HepG2 (cell line): ENCODE results near the gene DDX23. TPM values are rescaled to one million over a fixed set of nuclear protein-coding genes. Genes with fewer than 3 reads are reported as not detected.

Source experiments
- HOXA7 ChIP-seq: sonication (generic); formaldehyde crosslinking; IDR thresholded peaks from 2 replicates; pipeline ENCODE4 v1.8.1; 2022; ENCODE audit warnings: mild to moderate bottlenecking, missing genetic modification reagents, moderate library complexity
- KDM1A ChIP-seq: IDR thresholded peaks from 2 replicates; pipeline ENCODE4 v1.6.1; 2016; ENCODE audit warnings: missing compliant biosample characterization
- MED1 ChIP-seq: sonication (generic); formaldehyde crosslinking; IDR thresholded peaks from 2 replicates; pipeline ENCODE4 v1.4.0; 2020; ENCODE audit warnings: missing genetic modification reagents
- MEIS2 ChIP-seq: sonication (generic); formaldehyde crosslinking; IDR thresholded peaks from 2 replicates; pipeline ENCODE4 v1.9.0; 2021; ENCODE audit warnings: mild to moderate bottlenecking, missing genetic modification reagents
- NAIF1 ChIP-seq: sonication (generic); formaldehyde crosslinking; IDR thresholded peaks from 2 replicates; pipeline ENCODE4 v1.5.0; 2020; ENCODE audit warnings: mild to moderate bottlenecking, missing genetic modification reagents, borderline replicate concordance
- NFRKB ChIP-seq: fragments of 450-650 bp; IDR thresholded peaks from 2 replicates; pipeline ENCODE4 v1.6.1; 2017
- NPAS2 ChIP-seq: sonication (generic); formaldehyde crosslinking; IDR thresholded peaks from 2 replicates; pipeline ENCODE4 v1.8.0; 2022; ENCODE audit warnings: mild to moderate bottlenecking, missing genetic modification reagents, borderline replicate concordance
- NR2F1 ChIP-seq, 2 experiments: fragments of 450-650 bp in 1 of 2; formaldehyde crosslinking in 1 of 2; IDR thresholded peaks; 2 replicates each; pipeline versions ENCODE4 v1.5.0 to v1.6.1; 2016 to 2020; ENCODE audit warnings: mild to moderate bottlenecking in 1 of 2, missing compliant biosample characterization in 1 of 2, missing genetic modification reagents in 1 of 2, moderate library complexity in 1 of 2
- RFXAP ChIP-seq: sonication (generic); formaldehyde crosslinking; IDR thresholded peaks from 2 replicates; pipeline ENCODE4 v1.4.0; 2020; ENCODE audit warnings: missing genetic modification reagents, borderline replicate concordance
- SPEN ChIP-seq: sonication (generic); formaldehyde crosslinking; IDR thresholded peaks from 2 replicates; pipeline ENCODE4 v1.5.1; 2020; ENCODE audit warnings: low read depth, mild to moderate bottlenecking, missing genetic modification reagents
- ZFP37 ChIP-seq: sonication (generic); formaldehyde crosslinking; IDR thresholded peaks from 2 replicates; pipeline ENCODE4 v1.4.0; 2020; ENCODE audit warnings: missing genetic modification reagents, borderline replicate concordance
- ZNF841 ChIP-seq: sonication (generic); formaldehyde crosslinking; IDR thresholded peaks from 2 replicates; pipeline ENCODE4 v1.8.1; 2023; ENCODE audit warnings: missing genetic modification reagents, borderline replicate concordance
- polyA plus RNA-seq, 8 experiments: library from polyadenylated mRNA; depleted of rRNA in 3 of 8; stranded (reverse) in 7 of 8; unstranded in 1 of 8; fragments of >200 nt; fragmentation: Illumina TruSeq in 4 of 8; extraction: Trizol in 4 of 8; gene quantifications; 2 replicates each; pipeline versions ENCODE4 v1.2.1 to v1.2.3, GENCODE V29; 2011 to 2016; ENCODE audit warnings: low read depth in 4 of 8, missing spikeins in 1 of 8, mixed read lengths in 1 of 8; ENCODE audit not compliant: insufficient read depth in 1 of 8
- total RNA-seq, 5 experiments: library from RNA; depleted of rRNA; stranded (reverse); fragments of >200 nt; fragmentation: Illumina TruSeq; extraction: Trizol; gene quantifications; 2 replicates each; pipeline ENCODE4 v1.2.3, GENCODE V29; 2016; ENCODE audit warnings: low read depth in 1 of 5
- TF ChIP-seq, protein P1 (sequence below): sonication (generic); formaldehyde crosslinking; IDR thresholded peaks from 2 replicates; pipeline ENCODE4 v1.4.0; 2020; ENCODE audit warnings: missing genetic modification reagents
- TF ChIP-seq, protein P2 (sequence below), 2 experiments: sonication (generic) in 1 of 2; formaldehyde crosslinking in 1 of 2; IDR thresholded peaks; 2 replicates each; pipeline versions ENCODE4 v1.6.1 to v1.9.0; 2014 to 2022; ENCODE audit warnings: antibody characterized with exemption in 1 of 2, borderline replicate concordance in 1 of 2, inconsistent platforms in 1 of 2, low read depth in 1 of 2, missing genetic modification reagents in 1 of 2
- TF ChIP-seq, protein P3 (sequence below): sonication (generic); formaldehyde crosslinking; IDR thresholded peaks from 2 replicates; pipeline ENCODE4 v1.4.0; 2020; ENCODE audit warnings: mild to moderate bottlenecking, low read depth, missing genetic modification reagents
- TF ChIP-seq, protein P4 (sequence below): sonication (generic); formaldehyde crosslinking; IDR thresholded peaks from 2 replicates; pipeline ENCODE4 v1.8.1; 2022; ENCODE audit warnings: mild to moderate bottlenecking, missing genetic modification reagents

DDX23 gene
- total and polyA plus RNA-seq, 2 of the 13 experiments (the other 11 are each of a cell fraction or from before 2014, with no cell fraction given): 35.7 to 90.0 TPM

DNA sequence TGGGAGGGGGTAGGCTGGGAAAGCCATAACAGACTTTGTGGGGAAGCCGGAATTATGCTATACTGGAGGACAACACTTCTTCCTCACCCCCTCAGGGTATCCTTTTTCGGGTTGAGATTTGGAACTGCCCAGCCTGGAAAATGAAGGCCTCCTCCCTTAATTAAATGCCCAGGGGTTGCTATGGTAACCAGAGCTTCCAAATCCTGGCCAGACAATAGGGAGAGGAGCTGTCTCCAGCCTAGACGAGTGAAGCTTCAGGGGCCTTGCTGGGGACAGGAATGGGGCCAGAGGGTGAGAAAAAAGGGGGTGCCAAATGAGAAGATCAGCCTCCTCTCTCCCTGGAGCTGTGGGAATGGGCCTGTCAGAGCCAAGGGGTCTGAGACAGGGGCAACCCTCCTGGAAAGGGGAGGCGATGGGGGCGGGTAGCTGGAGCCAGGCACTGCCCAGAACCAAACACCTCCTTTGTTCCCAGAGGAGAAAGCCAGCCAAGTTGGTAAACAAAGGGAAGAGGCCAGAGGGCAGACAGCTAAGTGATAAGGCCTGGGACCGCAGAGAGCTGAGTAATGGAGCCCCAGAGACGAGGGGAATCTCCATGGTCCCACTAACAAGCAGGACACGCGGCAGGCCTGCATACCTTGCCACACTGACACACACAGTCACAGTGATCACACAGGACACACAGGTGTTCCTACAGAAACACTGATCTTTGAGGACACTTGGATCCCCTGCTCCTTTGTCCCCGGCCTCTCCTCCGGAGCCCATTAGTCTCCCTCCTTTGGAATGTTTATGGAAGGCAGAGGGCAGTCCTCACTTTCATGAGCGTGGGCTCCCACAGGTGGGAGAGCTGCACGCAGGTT lies 31.6 kb upstream of the DDX23 start (continued):
- TF ChIP-seq, protein P1, sequence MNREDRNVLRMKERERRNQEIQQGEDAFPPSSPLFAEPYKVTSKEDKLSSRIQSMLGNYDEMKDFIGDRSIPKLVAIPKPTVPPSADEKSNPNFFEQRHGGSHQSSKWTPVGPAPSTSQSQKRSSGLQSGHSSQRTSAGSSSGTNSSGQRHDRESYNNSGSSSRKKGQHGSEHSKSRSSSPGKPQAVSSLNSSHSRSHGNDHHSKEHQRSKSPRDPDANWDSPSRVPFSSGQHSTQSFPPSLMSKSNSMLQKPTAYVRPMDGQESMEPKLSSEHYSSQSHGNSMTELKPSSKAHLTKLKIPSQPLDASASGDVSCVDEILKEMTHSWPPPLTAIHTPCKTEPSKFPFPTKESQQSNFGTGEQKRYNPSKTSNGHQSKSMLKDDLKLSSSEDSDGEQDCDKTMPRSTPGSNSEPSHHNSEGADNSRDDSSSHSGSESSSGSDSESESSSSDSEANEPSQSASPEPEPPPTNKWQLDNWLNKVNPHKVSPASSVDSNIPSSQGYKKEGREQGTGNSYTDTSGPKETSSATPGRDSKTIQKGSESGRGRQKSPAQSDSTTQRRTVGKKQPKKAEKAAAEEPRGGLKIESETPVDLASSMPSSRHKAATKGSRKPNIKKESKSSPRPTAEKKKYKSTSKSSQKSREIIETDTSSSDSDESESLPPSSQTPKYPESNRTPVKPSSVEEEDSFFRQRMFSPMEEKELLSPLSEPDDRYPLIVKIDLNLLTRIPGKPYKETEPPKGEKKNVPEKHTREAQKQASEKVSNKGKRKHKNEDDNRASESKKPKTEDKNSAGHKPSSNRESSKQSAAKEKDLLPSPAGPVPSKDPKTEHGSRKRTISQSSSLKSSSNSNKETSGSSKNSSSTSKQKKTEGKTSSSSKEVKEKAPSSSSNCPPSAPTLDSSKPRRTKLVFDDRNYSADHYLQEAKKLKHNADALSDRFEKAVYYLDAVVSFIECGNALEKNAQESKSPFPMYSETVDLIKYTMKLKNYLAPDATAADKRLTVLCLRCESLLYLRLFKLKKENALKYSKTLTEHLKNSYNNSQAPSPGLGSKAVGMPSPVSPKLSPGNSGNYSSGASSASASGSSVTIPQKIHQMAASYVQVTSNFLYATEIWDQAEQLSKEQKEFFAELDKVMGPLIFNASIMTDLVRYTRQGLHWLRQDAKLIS: no peak
- TF ChIP-seq NFRKB: no peak
- no peak for TF ChIP-seq NPAS2 (CRISPR knock-in tag)
- TF ChIP-seq, protein P2, sequence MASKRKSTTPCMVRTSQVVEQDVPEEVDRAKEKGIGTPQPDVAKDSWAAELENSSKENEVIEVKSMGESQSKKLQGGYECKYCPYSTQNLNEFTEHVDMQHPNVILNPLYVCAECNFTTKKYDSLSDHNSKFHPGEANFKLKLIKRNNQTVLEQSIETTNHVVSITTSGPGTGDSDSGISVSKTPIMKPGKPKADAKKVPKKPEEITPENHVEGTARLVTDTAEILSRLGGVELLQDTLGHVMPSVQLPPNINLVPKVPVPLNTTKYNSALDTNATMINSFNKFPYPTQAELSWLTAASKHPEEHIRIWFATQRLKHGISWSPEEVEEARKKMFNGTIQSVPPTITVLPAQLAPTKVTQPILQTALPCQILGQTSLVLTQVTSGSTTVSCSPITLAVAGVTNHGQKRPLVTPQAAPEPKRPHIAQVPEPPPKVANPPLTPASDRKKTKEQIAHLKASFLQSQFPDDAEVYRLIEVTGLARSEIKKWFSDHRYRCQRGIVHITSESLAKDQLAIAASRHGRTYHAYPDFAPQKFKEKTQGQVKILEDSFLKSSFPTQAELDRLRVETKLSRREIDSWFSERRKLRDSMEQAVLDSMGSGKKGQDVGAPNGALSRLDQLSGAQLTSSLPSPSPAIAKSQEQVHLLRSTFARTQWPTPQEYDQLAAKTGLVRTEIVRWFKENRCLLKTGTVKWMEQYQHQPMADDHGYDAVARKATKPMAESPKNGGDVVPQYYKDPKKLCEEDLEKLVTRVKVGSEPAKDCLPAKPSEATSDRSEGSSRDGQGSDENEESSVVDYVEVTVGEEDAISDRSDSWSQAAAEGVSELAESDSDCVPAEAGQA (IDR thresholded peaks at IDR 0.05; ENCODE audit: low read depth): 0 out of 2 replicates have a peak, but pooled peaks have one; percentile 18
- TF ChIP-seq, protein P2 (CRISPR knock-in tag; IDR thresholded peaks at IDR 0.05; ENCODE audit: borderline replicate concordance): no peak
- TF ChIP-seq RFXAP (CRISPR knock-in tag): no peak
- TF ChIP-seq ZNF841 (CRISPR knock-in tag): no peak
- TF ChIP-seq, protein P3, sequence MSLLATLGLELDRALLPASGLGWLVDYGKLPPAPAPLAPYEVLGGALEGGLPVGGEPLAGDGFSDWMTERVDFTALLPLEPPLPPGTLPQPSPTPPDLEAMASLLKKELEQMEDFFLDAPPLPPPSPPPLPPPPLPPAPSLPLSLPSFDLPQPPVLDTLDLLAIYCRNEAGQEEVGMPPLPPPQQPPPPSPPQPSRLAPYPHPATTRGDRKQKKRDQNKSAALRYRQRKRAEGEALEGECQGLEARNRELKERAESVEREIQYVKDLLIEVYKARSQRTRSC (CRISPR knock-in tag): no peak
- no peak for TF ChIP-seq HOXA7 (CRISPR knock-in tag)
- TF ChIP-seq NAIF1 (CRISPR knock-in tag): no peak
- TF ChIP-seq MED1 (CRISPR knock-in tag): no peak
- no peak for TF ChIP-seq KDM1A (CRISPR knock-in tag)
- no peak for TF ChIP-seq ZFP37 (CRISPR knock-in tag)
- peak; percentile 60; the same call in 1 of the 2 replicates for TF ChIP-seq SPEN
- TF ChIP-seq, protein P4, sequence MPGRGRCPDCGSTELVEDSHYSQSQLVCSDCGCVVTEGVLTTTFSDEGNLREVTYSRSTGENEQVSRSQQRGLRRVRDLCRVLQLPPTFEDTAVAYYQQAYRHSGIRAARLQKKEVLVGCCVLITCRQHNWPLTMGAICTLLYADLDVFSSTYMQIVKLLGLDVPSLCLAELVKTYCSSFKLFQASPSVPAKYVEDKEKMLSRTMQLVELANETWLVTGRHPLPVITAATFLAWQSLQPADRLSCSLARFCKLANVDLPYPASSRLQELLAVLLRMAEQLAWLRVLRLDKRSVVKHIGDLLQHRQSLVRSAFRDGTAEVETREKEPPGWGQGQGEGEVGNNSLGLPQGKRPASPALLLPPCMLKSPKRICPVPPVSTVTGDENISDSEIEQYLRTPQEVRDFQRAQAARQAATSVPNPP (CRISPR knock-in tag): no peak; the same call in 1 of the 2 replicates
- TF ChIP-seq MEIS2 (CRISPR knock-in tag): no peak
- TF ChIP-seq NR2F1 (CRISPR knock-in tag; IDR thresholded peaks at IDR 0.05): peak; percentile 46 to 47; a peak in 2 of 4 replicates
